GM10248 (cell line): Measurements from ENCODE around the gene SETX.

Source experiments
- CTCF ChIA-PET: fragments of 300-600 bp; sonication (Branson Sonifier 250); formaldehyde crosslinking; extraction: SDS; loops from one replicate; lab custom pipeline; 2021; ENCODE audit warnings: antibody characterized with exemption; lab: Yijun Ruan, JAX
- POLR2A ChIA-PET: fragments of 350-650 bp; sonication (Branson Sonifier 250); formaldehyde crosslinking; extraction: SDS; loops from one replicate; lab custom pipeline; 2020; ENCODE audit warnings: antibody characterized with exemption; lab: Yijun Ruan, JAX
- DNase-seq: peaks from one replicate; pipeline ENCODE4 v3.0.0; 2012; ENCODE audit errors: extremely low spot score
- CTCF ChIP-seq: IDR thresholded peaks from 2 replicates; pipeline ENCODE4 v1.5.1; 2012; ENCODE audit warnings: mild to moderate bottlenecking, low read depth; ENCODE audit errors: extremely low read depth, missing control alignments, control extremely low read depth

SETX gene

DNA sequence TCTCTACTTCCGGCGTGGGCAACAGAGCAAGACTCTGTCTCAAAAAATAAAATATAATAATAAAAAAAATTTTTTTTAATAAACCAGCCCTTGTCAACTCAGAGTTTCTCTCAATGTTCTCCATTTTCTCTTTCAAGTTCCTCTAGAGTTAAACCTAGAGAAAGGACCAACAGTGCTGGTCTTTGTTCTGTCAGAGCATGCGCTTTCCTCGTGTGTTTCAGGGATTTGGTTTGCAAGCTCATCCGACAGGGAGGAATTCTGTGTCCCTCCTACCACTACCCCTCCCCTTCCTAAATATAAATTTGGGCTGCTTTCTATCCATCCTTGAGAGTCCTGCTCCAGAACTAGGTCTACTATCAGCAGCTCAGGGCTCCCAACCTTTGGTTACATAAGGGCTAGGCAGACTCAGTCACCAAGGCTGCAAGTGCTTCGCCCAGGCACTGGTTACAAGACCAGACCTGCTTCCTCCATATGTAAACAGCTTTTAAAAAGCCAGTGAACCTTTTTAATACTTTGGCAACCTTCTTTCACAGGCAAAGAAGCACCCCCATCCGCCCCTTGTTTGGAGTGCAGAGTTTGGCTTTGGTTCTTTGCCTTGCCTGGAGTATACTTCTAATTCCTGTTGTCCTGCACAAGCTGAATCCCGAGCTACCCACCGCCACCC, 13.5 kb downstream of the SETX start:
- no peak for TF ChIP-seq CTCF
- DNase-seq: no peak
- CTCF ChIA-PET: no interaction called here
- POLR2A ChIA-PET: no interaction called here

GRCh38 chr9:132334364-132334763, 20.4 kb downstream of the SETX start:
- DNase-seq: no peak
- no peak for TF ChIP-seq CTCF
- ChIA-PET CTCF (no interaction called here), POLR2A (no interaction called here)

DNA sequence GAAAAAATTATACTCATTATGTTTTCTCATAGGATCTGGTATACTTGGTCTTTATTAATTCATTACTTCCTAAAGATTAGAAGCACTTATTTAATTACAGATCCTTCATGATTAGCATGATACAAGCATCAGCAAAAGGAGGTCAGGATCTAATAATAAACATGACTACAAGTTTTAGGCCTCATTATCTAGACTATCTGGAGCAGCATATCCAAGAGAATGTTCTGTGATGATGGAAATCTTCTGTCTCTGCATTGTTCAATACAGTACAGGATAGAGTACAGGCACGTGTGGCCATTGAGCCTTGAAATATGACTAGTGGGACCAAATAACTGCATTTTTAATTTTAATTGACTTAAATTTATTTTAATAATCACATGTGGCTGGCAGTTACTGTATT, 21.2 kb downstream of the SETX start:
- DNase-seq: no peak
- ChIA-PET POLR2A (no interaction called here), CTCF (no interaction called here)
- no peak for TF ChIP-seq CTCF

GRCh38 chr9:132328580-132328979, 26.2 kb downstream of the SETX start:
- ChIA-PET POLR2A (no interaction called here), CTCF (no interaction called here)
- DNase-seq: no peak
- no peak for TF ChIP-seq CTCF

DNA sequence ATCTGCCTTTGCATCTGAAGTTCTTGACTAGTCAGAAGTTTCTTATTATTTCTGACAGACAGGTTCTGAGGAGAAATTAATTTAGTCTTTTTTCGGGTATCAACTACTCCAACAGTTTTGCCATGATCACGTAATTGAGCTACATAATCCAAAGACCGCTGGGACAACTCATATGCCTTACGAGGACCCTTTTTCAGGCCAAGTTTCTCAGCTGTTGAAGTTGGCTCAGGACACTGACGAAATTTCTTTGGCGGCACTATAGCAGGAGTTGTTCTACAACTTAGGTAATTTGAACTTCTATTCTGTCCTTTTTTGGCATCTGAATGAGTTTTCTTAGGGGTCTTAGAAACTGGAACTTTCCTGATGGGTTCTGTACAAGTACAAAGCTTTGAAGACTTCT, 27.2 kb downstream of the SETX start:
- no peak for TF ChIP-seq CTCF
- POLR2A ChIA-PET: no interaction called here
- CTCF ChIA-PET: no interaction called here
- no peak for DNase-seq

DNA sequence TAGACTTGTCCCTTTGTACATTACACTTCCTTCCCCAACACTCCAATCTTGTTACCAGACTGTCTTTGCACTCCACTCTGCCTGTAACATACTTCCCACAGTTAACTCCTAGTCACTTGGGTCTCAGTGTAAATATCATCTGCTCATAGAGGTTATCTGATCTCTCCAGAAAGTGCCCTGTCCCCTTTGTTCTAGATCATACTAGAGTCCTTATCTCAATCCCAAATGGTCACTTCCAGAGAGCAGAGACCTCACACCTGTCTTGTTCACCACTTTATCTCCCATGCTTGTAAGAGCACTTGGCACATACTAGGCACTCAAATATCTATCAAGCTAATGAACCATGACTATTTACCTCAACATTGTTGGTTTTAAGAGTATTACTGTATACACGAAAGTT, 30.4 kb downstream of the SETX start:
- ChIA-PET POLR2A (no interaction called here), CTCF (no interaction called here)
- no peak for TF ChIP-seq CTCF
- DNase-seq: no peak
